OCI-LY1 (cell line): ENCODE results near the gene TNNT2.

Experiments used
- H2AFZ ChIP-seq: fragments of 200-600 bp; sonication (generic), shearing (Covaris generic); 2 replicates; pipeline ENCODE4 v1.6.0; 2014; ENCODE audit warnings: antibody characterized with exemption, mild to moderate bottlenecking, low read length
- H3F3A ChIP-seq: fragments of 200-600 bp; sonication (generic), shearing (Covaris generic); 2 replicates; pipeline ENCODE4 v1.6.0; 2014; ENCODE audit warnings: mild to moderate bottlenecking, antibody characterized with exemption, low read length, moderate library complexity; ENCODE audit not compliant: insufficient read depth
- H3K27ac ChIP-seq: fragments of 200-600 bp; sonication (generic); 2 replicates; pipeline ENCODE4 v1.5.1; 2014; ENCODE audit warnings: low read length, mixed run types, mild to moderate bottlenecking, low read depth; ENCODE audit not compliant: poor library complexity, severe bottlenecking
- H3K27me3 ChIP-seq: fragments of 200-600 bp; sonication (generic); 2 replicates; pipeline ENCODE4 v1.6.0; 2014; ENCODE audit warnings: antibody characterized with exemption, mild to moderate bottlenecking, low read length, moderate library complexity; ENCODE audit not compliant: insufficient read depth
- H3K36me3 ChIP-seq: fragments of 200-600 bp; sonication (generic); 2 replicates; pipeline ENCODE4 v1.6.1; 2014; ENCODE audit warnings: mild to moderate bottlenecking, antibody characterized with exemption, low read length, moderate library complexity, mixed read lengths; ENCODE audit not compliant: insufficient read depth
- H3K4me1 ChIP-seq: fragments of 200-600 bp; sonication (generic); 2 replicates; pipeline ENCODE4 v1.5.1; 2014; ENCODE audit warnings: mild to moderate bottlenecking, low read length, moderate library complexity; ENCODE audit not compliant: insufficient read depth, severe bottlenecking
- H3K4me2 ChIP-seq: fragments of 200-600 bp; sonication (generic), shearing (Covaris generic); 2 replicates; pipeline ENCODE4 v1.6.1; 2014; ENCODE audit warnings: low read length
- H3K4me3 ChIP-seq: fragments of 200-600 bp; sonication (generic); 2 replicates; pipeline ENCODE4 v1.5.1; 2014; ENCODE audit warnings: low read length, low read depth, mild to moderate bottlenecking, mixed read lengths; ENCODE audit not compliant: poor library complexity, severe bottlenecking
- H3K79me2 ChIP-seq: fragments of 200-600 bp; shearing (Covaris generic); 2 replicates; pipeline ENCODE4 v1.6.1; 2016; ENCODE audit warnings: mixed run types, low read length, mixed read lengths; ENCODE audit not compliant: insufficient read depth
- H3K9ac ChIP-seq: fragments of 200-600 bp; sonication (generic), shearing (Covaris generic); 2 replicates; pipeline ENCODE4 v1.6.1; 2014; ENCODE audit warnings: mild to moderate bottlenecking, low read length, mixed read lengths
- H3K9me2 ChIP-seq: fragments of 200-600 bp; sonication (generic), shearing (Covaris generic); 2 replicates; pipeline ENCODE4 v1.6.1; 2014; ENCODE audit warnings: low read depth, mild to moderate bottlenecking, low read length, mixed read lengths
- H3K9me3 ChIP-seq: fragments of 200-600 bp; shearing (Covaris generic); 2 replicates; pipeline ENCODE4 v1.6.1; 2014; ENCODE audit warnings: low read length, mixed read lengths
- H4K20me1 ChIP-seq: fragments of 200-600 bp; sonication (generic), shearing (Covaris generic); 2 replicates; pipeline ENCODE4 v1.6.0; 2016; ENCODE audit warnings: mild to moderate bottlenecking, low read length; ENCODE audit not compliant: insufficient read depth
- EZH2 ChIP-seq: fragments of 200-600 bp; sonication (generic), shearing (Covaris generic); IDR thresholded peaks from 2 replicates; pipeline ENCODE4 v1.8.0; 2017; ENCODE audit warnings: borderline replicate concordance, mixed run types, mild to moderate bottlenecking, antibody characterized with exemption, low read length, moderate library complexity, mixed read lengths
- TF ChIP-seq, protein P1 (sequence below): fragments of 200-600 bp; sonication (generic), shearing (Covaris generic); IDR thresholded peaks from 2 replicates; pipeline ENCODE4 v1.5.1; 2017; ENCODE audit warnings: mild to moderate bottlenecking, antibody characterized with exemption, low read length, moderate library complexity, mixed read lengths

TNNT2 gene

DNA sequence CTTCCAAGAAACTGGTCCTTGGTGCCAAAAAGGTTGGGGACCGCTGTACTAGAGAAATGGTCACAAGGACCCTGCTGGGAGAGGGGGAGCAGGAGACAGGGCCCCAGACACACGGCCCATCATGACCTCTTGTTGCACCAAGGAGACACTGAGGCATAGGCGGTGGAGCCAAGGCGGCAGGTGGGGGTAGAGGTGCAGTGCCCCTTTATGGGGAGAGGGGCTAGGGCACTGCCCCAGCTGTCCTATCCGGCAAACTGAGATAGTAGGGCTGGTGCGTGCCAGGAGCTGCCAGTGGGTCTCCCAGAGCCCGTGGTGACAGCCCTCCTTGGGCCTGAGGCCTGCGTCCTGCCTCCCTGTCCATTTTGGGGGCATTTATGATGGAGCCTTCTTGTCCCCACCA lies 20.3 kb downstream of the TNNT2 start:
- Histone ChIP-seq H3K4me3 (no peak overlapping the region), H3K9me2 (no peaks in the 10 kb centered on the region), H3K27me3 (no peaks in the 10 kb centered on the region), H2AFZ (no peak overlapping the region), H3F3A (no peaks in the 10 kb centered on the region), H3K4me1 (no peaks in the 10 kb centered on the region), H3K9ac (no peak overlapping the region), H3K36me3 (no peaks in the 10 kb centered on the region), H3K79me2 (no peaks in the 10 kb centered on the region), H4K20me1 (no peaks in the 10 kb centered on the region), H3K27ac (no peak overlapping the region), H3K9me3 (no peaks in the 10 kb centered on the region), H3K4me2 (no peak overlapping the region)
- no peak for TF ChIP-seq EZH2
- TF ChIP-seq, protein P1, sequence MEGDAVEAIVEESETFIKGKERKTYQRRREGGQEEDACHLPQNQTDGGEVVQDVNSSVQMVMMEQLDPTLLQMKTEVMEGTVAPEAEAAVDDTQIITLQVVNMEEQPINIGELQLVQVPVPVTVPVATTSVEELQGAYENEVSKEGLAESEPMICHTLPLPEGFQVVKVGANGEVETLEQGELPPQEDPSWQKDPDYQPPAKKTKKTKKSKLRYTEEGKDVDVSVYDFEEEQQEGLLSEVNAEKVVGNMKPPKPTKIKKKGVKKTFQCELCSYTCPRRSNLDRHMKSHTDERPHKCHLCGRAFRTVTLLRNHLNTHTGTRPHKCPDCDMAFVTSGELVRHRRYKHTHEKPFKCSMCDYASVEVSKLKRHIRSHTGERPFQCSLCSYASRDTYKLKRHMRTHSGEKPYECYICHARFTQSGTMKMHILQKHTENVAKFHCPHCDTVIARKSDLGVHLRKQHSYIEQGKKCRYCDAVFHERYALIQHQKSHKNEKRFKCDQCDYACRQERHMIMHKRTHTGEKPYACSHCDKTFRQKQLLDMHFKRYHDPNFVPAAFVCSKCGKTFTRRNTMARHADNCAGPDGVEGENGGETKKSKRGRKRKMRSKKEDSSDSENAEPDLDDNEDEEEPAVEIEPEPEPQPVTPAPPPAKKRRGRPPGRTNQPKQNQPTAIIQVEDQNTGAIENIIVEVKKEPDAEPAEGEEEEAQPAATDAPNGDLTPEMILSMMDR, result no peak

DNA sequence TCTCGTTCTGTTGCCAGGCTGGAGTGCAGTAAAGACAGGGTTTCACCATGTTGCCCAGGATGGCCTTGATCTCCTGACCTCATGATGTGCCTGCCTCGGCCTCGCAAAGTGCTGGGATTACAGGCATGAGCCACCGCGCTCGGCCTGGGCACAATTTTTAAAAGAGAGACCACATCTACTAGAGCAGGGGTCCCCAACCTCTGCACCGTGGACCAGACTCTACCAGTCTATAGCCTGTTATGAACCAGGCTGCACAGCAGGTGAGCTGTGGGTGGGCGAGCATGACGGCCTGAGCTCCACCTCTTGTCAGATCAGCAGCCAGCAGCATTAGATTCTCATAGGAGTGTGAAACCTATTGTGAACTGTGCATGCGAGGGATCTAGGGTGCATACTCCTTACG lies 20.8 kb downstream of the TNNT2 start:
- Histone ChIP-seq H3K9ac (no peak overlapping the region), H3K9me3 (no peaks in the 10 kb centered on the region), H3K4me3 (no peak overlapping the region), H3K36me3 (no peaks in the 10 kb centered on the region), H3F3A (no peaks in the 10 kb centered on the region), H3K27me3 (no peaks in the 10 kb centered on the region), H3K79me2 (no peaks in the 10 kb centered on the region), H3K4me1 (no peaks in the 10 kb centered on the region), H2AFZ (no peak overlapping the region), H3K27ac (no peak overlapping the region), H3K9me2 (no peaks in the 10 kb centered on the region), H3K4me2 (no peak overlapping the region), H4K20me1 (no peaks in the 10 kb centered on the region)
- TF ChIP-seq EZH2, result no peak
- TF ChIP-seq, protein P1, result no peak

- TF ChIP-seq, protein P1, result no peak
- no peak for TF ChIP-seq EZH2
- Histone ChIP-seq H3K27me3 (no peaks in the 10 kb centered on the region), H3F3A (no peaks in the 10 kb centered on the region), H3K4me1 (no peaks in the 10 kb centered on the region), H3K9ac (no peak overlapping the region), H3K9me3 (no peaks in the 10 kb centered on the region), H3K9me2 (no peaks in the 10 kb centered on the region), H4K20me1 (no peaks in the 10 kb centered on the region), H3K36me3 (no peaks in the 10 kb centered on the region), H3K4me2 (no peak overlapping the region), H3K27ac (no peak overlapping the region), H3K79me2 (no peaks in the 10 kb centered on the region), H3K4me3 (no peak overlapping the region), H2AFZ (no peak overlapping the region)
These were observed 21.2 kb downstream of the TNNT2 start for GRCh38 chr1:201356236-201356635.
